ENCODE measurements around the gene EIF4A3. TPM values are rescaled to one million over a fixed set of nuclear protein-coding genes. Genes with fewer than 3 reads are reported as not detected.
A peak's percentile ranks its signal among the peaks of the same experiment; 100 is the strongest.

EIF4A3 gene
- polyA plus RNA-seq (2013, experiment 1 of 2; ENCODE audit: insufficient read length), result 77.8 TPM
- 74.1 TPM for polyA plus RNA-seq (2013, experiment 2 of 2; ENCODE audit: insufficient read length)

GRCh38 chr17:80147035-80147822, at the start of gene EIF4A3:
EIF4A3 (minus strand) TSS chr17:80147128; CDS start chr17:80146961, 167 bp downstream.
- DNase-seq, result peak; percentile 99

DNA sequence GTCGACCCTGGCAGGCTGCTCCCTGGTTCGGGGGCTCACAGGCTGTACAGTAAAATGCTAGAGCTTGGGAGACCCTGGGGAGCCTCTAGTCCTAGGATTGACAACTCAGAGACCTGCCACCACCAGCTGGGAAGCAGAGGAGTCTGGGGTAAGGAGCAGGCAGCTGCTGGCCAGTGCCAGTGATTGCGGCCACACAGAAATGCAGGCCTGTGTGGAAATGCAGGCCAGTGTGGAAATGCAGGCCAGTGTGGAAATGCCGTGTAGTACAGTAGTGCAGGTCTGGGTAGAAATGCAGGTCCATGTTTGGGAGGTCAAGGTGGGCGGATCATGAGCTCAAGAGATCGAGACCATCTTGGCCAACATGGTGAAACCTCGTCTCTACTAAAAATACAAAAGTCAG, 49.7 kb upstream of the EIF4A3 start:
- DNase-seq, result no peak

- DNase-seq, result no peak
Observed at GRCh38 chr17:80195671-80196529, 49.0 kb upstream of the EIF4A3 start.

- DNase-seq, result no peak
Observed at GRCh38 chr17:80195141-80195540, 48.2 kb upstream of the EIF4A3 start.

- peak; percentile 14 for DNase-seq
Observed at GRCh38 chr17:80191865-80192661, 45.1 kb upstream of the EIF4A3 start.

- DNase-seq, result no peak
Observed at GRCh38 chr17:80191192-80191591, 44.3 kb upstream of the EIF4A3 start.

- no peak for DNase-seq
Observed at GRCh38 chr17:80190716-80191115, 43.8 kb upstream of the EIF4A3 start.

- DNase-seq, result no peak
Observed at GRCh38 chr17:80189611-80190010, 42.7 kb upstream of the EIF4A3 start.

- DNase-seq, result no peak
Observed at GRCh38 chr17:80187515-80187941, 40.6 kb upstream of the EIF4A3 start.

DNA sequence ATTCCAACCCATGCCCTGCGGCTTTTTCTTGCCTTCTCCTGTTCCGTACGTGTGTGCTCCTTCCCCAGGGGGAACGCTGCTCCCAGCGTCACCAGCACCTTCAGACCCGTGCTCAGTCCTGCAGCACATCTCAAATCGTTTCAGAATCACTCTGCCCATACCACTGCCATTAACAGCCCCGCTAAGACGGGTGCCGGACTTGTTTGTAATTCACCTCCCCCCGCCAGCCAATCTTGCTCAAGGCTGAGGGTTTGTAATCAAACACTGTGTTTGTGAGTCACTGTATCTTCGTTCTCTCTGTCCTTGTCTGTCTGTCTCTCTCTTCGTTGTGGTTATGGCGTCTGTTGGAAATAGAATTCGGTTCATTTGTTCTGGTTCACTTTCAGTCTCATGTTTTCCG, 40.2 kb upstream of the EIF4A3 start:
- DNase-seq, result no peak

DNA sequence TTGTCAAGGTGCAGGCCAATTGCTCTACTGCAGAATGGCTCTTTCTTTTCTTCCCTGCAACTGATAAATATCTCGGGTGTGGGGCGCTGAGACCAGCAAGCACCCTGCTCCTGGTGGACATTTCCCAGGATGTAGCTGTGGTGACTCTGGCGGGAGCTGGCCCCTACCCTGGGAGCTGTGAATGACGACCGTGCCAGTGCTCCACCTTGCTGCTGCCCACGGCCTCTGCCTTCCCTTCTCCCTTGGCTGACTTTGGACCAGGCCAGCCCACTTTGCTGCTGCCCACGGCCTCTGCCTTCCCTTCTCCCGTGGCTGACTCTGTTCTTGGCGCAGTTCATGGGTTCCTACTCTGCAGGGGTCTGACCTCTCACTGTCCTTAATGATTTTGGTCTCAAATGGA, 39.0 kb upstream of the EIF4A3 start:
- no peak for DNase-seq

DNA sequence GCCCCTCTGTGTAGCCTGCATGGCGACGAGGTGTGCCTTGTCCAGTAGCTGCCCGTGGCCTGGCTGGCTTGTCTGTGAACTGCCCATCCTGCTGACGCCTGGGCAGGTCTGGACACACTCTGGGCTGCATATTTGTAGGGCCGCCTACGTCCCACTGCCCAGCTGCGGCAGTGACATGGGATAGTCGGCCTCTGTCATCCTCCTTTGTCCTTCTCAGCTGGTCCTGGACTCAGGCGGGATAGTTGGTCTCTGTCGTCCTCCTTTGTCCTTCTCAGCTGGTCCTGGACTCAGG, 37.4 kb upstream of the EIF4A3 start:
- no peak for DNase-seq

GRCh38 chr17:80183581-80184422, 36.9 kb upstream of the EIF4A3 start:
- DNase-seq, result no peak

DNA sequence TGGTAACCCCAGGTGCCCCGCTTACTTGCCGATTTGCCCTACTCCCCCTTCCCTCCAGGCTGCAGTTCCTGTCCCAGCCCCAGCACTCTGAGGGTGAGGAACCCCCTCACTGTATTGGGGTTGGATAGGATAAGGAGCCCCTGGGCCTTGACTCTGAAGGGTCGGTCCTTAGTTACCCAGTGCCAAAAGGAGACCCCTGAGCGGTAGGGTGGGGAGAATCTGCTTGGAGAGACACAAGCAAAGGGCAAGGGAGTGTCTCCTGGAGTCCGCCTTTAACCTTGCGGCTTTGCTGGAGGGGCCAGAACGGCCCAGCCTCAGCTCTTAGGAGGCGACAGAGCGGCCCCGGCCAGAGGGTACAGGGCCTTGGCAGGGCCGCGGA, 35.9 kb upstream of the EIF4A3 start:
- DNase-seq, result no peak

DNA sequence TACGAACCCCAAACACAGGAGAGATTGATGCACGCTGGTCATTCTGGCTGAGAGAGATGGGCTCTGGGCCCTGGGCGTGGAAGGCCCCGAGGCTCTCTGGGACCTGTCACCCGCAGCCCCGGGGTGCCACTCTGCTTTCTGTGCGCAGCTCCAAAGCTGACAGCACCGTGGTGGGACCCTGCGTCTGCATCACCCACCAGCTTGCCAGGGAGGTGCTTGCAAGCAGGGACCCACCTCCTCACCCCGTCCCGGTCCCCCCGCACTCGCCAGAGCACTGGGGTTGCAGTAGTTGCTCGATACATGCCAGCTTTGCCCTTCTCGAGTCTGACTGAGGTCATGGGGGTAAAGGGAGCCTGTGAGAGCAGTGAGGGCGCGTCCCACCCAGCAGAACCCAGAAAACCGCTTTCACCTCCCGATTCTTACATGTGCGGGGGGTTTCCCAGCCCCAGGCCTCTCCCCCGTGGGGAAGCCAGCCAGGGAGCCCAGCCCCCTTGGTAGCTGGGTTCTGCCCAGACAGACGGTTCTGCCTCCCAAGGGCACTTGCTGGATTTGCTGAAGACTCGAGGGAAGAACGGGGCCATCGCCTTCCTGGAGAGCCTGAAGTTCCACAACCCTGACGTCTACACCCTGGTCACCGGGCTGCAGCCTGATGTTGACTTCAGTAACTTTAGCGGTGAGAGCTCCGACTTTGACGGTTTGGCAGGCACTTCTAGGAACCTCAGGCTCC, 35.4 kb upstream of the EIF4A3 start:
- no peak for DNase-seq

DNA sequence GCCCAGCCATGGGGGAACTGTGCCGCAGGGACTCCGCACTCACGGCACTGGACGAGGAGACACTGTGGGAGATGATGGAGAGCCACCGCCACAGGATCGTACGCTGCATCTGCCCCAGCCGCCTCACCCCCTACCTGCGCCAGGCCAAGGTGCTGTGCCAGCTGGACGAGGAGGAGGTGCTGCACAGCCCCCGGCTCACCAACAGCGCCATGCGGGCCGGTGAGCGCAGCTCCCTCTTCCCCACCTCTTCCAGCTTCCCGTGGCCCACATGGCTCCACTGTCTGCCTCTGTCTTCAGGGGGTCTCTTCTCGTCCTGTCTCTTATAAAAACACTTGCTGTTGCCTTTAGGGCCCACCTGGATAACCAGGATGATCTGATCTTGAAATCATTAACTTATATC, 34.5 kb upstream of the EIF4A3 start:
- no peak for DNase-seq

DNA sequence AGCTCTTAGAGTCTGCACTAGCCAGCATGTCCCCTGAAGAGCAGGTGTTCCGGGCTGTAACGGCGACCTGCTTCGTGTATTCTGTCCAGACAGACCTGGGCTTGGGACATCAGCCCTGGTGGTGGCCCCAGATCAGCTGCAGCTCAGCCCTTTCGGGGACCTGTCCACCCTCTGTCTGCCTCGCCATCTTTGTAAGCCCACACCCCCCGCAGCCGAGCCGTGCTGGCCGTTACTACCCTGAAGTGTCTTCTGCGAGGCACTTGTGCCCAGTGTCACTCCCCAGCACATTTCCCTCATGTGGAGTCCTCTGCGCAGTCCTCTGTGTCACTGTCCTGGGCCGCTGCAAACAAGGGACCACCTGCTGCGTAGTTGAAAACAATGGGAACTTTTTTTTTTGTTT, 33.3 kb upstream of the EIF4A3 start:
- DNase-seq, result no peak

DNA sequence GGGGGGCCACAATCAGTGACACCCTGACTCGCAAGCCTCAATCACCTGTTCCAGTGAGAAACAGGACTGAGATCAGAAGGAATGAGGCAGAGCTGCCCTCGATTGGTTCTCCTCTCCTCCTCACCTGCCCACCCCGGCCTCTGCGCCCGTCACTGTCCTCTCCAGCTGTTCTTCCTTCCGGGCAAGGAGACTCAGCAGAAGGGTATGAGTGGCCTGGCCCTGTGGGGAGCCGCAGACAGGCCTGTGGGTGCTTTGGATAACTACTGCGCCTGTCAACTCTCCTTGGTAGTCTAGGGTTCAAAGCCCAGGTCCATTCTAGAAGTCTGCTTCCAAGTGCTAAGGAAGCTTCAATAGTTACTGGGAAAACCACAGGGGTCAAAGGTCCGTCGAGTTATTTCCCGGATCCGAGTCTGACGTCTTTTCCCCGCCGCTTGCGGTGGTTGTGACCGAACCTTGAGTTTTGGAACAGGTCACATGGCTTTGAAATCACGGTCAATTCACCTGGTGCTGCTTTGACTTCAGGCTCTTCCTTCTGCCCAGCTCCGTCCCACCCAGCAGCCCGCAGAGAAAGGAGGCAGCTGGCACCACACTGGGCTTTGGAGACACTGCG, 31.2 kb upstream of the EIF4A3 start:
- DNase-seq, result no peak

DNA sequence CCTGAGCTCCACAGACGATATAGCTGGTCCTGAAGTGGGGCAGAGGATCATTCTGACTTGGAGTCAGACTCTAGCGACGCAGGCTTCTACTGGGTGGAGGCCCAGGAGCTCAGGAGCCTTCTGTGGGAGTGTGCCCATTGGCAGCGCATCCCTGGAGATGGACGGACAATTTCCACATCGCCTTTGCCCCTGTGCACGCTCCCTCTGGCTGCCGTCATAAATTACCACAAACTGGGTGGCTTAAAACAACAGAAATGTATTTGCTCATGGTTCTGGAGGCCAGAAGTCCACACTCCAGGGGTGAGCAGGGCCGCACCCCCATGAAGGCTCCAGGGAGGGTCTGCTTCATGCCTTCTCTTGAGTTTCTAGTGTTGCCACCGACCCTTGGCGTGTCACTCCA, 29.8 kb upstream of the EIF4A3 start:
- DNase-seq, result no peak

DNA sequence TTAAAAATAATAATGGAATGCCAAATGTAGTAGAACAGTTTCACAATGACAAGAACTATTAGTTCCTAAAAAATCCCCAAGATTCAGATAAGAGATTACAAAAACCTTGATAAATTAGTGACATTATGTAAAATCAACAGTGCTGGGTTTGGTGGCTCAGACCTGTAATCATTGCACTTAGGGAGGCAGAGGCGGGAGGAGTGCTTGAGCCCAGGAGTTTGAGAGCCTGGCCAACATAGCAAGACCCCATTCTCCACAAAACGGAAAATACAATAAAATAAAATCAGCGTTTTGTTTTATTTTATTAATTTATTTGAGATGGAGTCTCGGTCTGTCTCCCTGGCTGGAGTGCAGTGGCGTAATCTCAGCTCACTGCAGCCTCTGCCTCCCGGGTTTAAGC, 27.0 kb upstream of the EIF4A3 start:
- no peak for DNase-seq

DNA sequence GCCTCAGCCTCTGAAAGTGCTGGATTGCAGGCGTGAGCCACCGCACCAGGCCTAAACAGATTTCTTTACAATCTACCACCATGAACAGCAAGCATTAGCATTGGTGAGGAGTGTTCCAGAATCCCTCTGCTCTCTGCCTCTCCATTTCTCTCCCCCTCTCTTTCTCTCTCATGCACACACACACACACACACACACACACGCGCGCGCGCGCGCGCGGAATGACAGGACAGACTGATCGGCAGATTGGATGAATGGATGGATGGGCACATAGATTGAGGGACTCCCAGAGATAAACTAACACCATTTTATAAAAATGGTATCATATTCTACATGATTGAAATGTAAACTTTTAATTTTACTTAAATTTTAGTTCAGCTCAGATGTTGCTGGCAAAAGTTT, 26.2 kb upstream of the EIF4A3 start:
- no peak for DNase-seq

All from fibroblast of skin of scalp (primary cell).